ENCODE results near the gene FAM47E.

Gene FAM47E

DNA sequence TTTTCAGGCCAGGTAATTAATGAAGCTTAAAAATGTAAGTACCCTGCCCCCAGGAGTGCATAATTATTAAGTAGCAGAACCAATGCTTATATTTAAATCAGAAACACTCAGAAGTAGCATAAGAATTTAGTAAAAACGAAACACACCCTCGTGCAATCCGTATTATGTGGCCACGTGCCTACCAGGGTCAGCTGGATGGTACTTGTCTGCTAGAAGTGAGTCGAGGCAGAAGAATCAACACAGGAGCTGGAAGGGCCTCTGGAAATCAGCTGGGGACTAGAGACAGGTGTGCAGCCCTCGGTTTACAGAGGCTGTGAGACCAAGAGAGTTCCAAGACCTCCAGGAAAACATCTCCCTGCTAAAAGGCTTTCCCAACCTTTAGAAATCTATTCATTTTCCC, 559 bp upstream of the FAM47E start:
- peak overlapping the region in 1 of 3 experiments; percentile 22 for H3K27ac Mint-ChIP-seq
- TF ChIP-seq, protein P1, sequence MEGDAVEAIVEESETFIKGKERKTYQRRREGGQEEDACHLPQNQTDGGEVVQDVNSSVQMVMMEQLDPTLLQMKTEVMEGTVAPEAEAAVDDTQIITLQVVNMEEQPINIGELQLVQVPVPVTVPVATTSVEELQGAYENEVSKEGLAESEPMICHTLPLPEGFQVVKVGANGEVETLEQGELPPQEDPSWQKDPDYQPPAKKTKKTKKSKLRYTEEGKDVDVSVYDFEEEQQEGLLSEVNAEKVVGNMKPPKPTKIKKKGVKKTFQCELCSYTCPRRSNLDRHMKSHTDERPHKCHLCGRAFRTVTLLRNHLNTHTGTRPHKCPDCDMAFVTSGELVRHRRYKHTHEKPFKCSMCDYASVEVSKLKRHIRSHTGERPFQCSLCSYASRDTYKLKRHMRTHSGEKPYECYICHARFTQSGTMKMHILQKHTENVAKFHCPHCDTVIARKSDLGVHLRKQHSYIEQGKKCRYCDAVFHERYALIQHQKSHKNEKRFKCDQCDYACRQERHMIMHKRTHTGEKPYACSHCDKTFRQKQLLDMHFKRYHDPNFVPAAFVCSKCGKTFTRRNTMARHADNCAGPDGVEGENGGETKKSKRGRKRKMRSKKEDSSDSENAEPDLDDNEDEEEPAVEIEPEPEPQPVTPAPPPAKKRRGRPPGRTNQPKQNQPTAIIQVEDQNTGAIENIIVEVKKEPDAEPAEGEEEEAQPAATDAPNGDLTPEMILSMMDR (IDR thresholded peaks at IDR 0.05; ENCODE audit: unreplicated experiment in 3 of 3) = no peak
- peaks cover 73% of the 10 kb centered on the region for H3K27me3 Mint-ChIP-seq (ENCODE audit: low read depth)
- H3K9me3 Mint-ChIP-seq = no peaks in the 10 kb centered on the region
- peaks cover 8% of the 10 kb centered on the region for H3K4me1 Mint-ChIP-seq
- H3K4me3 Mint-ChIP-seq = peak overlapping the region; percentile 82 to 89 (median 87)
- no peaks in the 10 kb centered on the region for H3K36me3 Mint-ChIP-seq (ENCODE audit: low read depth)

DNA sequence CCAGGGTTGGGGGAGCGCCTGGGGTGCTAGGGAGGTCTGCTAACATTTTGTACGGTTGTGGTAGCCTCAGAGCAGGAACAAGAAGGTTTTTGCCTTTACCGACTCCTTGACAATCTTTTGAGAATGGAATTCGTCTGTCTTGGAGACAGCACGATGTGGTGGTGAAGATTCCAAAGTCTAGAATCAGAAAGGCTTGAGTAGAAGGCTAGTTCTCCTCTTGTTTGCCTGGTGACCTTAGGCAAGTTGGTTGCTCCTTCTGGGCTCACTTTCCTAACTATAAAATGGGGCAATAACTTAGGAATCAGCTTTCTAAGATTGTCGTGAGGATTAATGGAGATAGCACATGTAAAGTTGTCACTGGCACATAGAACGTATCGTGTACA, 741 bp downstream of the FAM47E start:
- Mint-ChIP-seq H3K4me1 (peaks cover 8% of the 10 kb centered on the region), H3K36me3 (ENCODE audit: low read depth) (no peaks in the 10 kb centered on the region), H3K27ac (no peak overlapping the region), H3K4me3 (peak overlapping the region; percentile 70 to 87 (median 84)), H3K27me3 (ENCODE audit: low read depth) (peaks cover 66% of the 10 kb centered on the region), H3K9me3 (no peaks in the 10 kb centered on the region)
- TF ChIP-seq, protein P1 (IDR thresholded peaks at IDR 0.05; ENCODE audit: unreplicated experiment in 3 of 3) = no peak

DNA sequence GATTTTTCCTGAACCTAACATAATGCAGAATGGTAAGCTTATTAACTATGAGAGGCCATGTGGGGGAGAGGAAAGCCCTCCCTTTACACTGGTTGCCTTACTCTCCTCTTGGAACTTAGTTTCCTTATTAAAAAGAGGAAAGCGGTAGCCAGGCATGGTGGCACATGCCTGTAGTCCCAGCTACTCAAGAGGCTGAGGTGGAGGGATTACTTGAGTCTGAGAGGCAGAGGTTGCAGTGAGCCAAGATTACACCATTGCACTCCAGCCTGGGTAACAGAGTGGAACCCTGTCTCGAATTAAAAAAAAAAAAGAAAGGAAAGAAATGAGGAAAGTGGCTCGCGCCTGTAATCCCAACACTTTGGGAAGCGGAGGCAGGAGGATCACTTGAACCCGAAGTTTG, 2.0 kb downstream of the FAM47E start:
- no peaks in the 10 kb centered on the region for H3K36me3 Mint-ChIP-seq (ENCODE audit: low read depth)
- H3K27ac Mint-ChIP-seq = no peak overlapping the region
- TF ChIP-seq, protein P1 (IDR thresholded peaks at IDR 0.05; ENCODE audit: unreplicated experiment in 3 of 3) = no peak
- peaks cover 8% of the 10 kb centered on the region for H3K4me1 Mint-ChIP-seq
- H3K9me3 Mint-ChIP-seq = no peaks in the 10 kb centered on the region
- no peak overlapping the region for H3K4me3 Mint-ChIP-seq
- peaks cover 57% of the 10 kb centered on the region for H3K27me3 Mint-ChIP-seq (ENCODE audit: low read depth)

DNA sequence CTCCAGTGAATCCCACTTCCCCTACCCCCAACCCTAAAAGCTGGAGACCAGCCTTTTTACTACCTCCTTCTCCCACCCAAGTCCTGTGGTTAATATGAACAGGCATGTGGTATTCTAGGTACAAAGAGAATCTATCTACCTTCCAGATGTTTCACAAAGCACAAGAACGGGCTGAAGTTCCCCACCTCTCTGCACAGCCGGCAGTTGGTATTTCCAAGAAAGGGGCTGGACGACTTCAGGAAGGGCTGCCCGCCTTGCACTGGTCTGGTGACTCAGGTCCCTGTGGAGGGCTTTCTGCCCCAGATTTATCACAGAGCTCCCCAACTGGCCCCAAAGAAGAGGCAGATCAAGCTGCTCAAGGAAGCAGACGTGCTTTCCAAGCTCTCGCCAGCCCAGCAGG, 4.5 kb downstream of the FAM47E start:
- Mint-ChIP-seq H3K4me1 (peaks cover 5% of the 10 kb centered on the region), H3K27me3 (ENCODE audit: low read depth) (peaks cover 32% of the 10 kb centered on the region), H3K9me3 (no peaks in the 10 kb centered on the region), H3K27ac (no peak overlapping the region), H3K4me3 (no peak overlapping the region), H3K36me3 (ENCODE audit: low read depth) (no peaks in the 10 kb centered on the region)
- TF ChIP-seq, protein P1 (IDR thresholded peaks at IDR 0.05; ENCODE audit: unreplicated experiment in 3 of 3) = no peak

DNA sequence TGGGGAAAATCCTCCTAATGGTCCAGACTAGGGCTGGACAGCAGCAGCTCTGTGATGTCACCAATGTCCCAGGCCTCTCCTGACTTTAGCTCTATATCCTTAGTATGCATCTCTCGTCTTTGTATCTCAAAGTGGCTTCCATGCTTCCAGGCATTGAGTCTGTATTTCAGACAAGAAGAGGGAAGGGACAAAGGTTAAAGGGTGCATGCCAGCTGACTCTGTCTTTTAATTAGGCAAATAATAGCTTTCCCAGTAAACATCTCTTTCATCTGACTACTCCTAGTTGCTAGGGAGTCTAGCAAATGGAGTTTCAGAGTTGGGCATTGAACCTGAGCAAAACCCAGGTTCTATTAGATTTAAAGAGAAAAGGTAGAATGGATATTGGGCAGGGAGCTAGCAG, 5.4 kb downstream of the FAM47E start:
- H3K36me3 Mint-ChIP-seq (ENCODE audit: low read depth) = no peaks in the 10 kb centered on the region
- TF ChIP-seq, protein P1 (IDR thresholded peaks at IDR 0.05; ENCODE audit: unreplicated experiment in 3 of 3) = no peak
- peaks cover 24% of the 10 kb centered on the region for H3K27me3 Mint-ChIP-seq (ENCODE audit: low read depth)
- H3K27ac Mint-ChIP-seq = no peak overlapping the region
- no peaks in the 10 kb centered on the region for H3K4me1 Mint-ChIP-seq
- H3K4me3 Mint-ChIP-seq = no peak overlapping the region
- no peaks in the 10 kb centered on the region for H3K9me3 Mint-ChIP-seq

DNA sequence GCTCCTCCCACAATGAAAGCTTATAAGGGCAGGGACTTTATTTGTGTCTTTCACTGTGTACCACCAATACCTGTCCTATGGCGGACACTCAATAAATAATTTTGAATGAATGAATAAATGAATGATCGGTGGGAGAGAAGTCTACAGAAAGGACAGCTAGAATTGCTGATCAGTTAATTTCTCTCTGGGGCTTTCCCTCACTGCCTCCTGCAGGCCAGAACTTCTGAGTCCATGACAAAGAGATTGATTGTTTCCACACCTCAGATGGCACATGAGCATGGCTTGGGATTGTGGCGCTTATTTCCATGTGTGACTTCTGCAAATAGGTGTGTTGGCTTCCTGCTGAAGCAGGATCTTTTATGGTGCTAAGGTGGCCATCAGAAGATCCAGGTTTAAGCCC, 6.3 kb downstream of the FAM47E start:
- H3K4me3 Mint-ChIP-seq = no peak overlapping the region
- H3K27me3 Mint-ChIP-seq (ENCODE audit: low read depth) = peaks cover 16% of the 10 kb centered on the region
- TF ChIP-seq, protein P1 (IDR thresholded peaks at IDR 0.05; ENCODE audit: unreplicated experiment in 3 of 3) = no peak
- no peaks in the 10 kb centered on the region for H3K9me3 Mint-ChIP-seq
- H3K27ac Mint-ChIP-seq = no peak overlapping the region
- no peaks in the 10 kb centered on the region for H3K36me3 Mint-ChIP-seq (ENCODE audit: low read depth)
- no peaks in the 10 kb centered on the region for H3K4me1 Mint-ChIP-seq
